Parathyroid adenoma (tissue), 2 donors: ENCODE data around the gene GOLGA6L9.
"Not testable (repeated sequence)": the region's sequence is repeated elsewhere in the genome, so short reads cannot be mapped to it uniquely, and the experiment has no call there.

Experiments used
- H2AFZ ChIP-seq: fragments of 300-600 bp; sonication (generic); one replicate; pipeline ENCODE4 v1.7.0; 2017; ENCODE audit warnings: antibody characterized with exemption, mild to moderate bottlenecking
- H3K27ac ChIP-seq: fragments of 300-600 bp; sonication (generic); one replicate; pipeline ENCODE4 v1.7.0; 2017
- H3K27me3 ChIP-seq: fragments of 300-600 bp; sonication (generic); one replicate; pipeline ENCODE4 v1.7.0; 2017; ENCODE audit warnings: low read length; ENCODE audit not compliant: control insufficient read depth, insufficient read depth
- H3K36me3 ChIP-seq: fragments of 300-600 bp; sonication (generic); one replicate; pipeline ENCODE4 v1.7.0; 2017; ENCODE audit warnings: low read length; ENCODE audit not compliant: control insufficient read depth, insufficient read depth
- H3K4me1 ChIP-seq: fragments of 300-600 bp; sonication (generic); one replicate; pipeline ENCODE4 v1.7.0; 2017; ENCODE audit warnings: control low read depth
- H3K4me2 ChIP-seq: fragments of 300-600 bp; sonication (generic); one replicate; pipeline ENCODE4 v1.7.0; 2017; ENCODE audit warnings: low read length
- H3K4me3 ChIP-seq: fragments of 300-600 bp; sonication (generic); one replicate; pipeline ENCODE4 v1.7.0; 2017; ENCODE audit warnings: low read depth, low read length
- H3K79me2 ChIP-seq: fragments of 300-600 bp; sonication (generic); one replicate; pipeline ENCODE4 v1.7.0; 2017; ENCODE audit warnings: control low read depth
- H3K9ac ChIP-seq: fragments of 300-600 bp; sonication (generic); one replicate; pipeline ENCODE4 v1.7.0; 2017; ENCODE audit warnings: mild to moderate bottlenecking
- H3K9me3 ChIP-seq: fragments of 300-600 bp; sonication (generic); one replicate; pipeline ENCODE4 v1.7.0; 2017; ENCODE audit warnings: low read length; ENCODE audit not compliant: control insufficient read depth
- donor health status: primary hyperparathyroidism.

GOLGA6L9 gene

DNA sequence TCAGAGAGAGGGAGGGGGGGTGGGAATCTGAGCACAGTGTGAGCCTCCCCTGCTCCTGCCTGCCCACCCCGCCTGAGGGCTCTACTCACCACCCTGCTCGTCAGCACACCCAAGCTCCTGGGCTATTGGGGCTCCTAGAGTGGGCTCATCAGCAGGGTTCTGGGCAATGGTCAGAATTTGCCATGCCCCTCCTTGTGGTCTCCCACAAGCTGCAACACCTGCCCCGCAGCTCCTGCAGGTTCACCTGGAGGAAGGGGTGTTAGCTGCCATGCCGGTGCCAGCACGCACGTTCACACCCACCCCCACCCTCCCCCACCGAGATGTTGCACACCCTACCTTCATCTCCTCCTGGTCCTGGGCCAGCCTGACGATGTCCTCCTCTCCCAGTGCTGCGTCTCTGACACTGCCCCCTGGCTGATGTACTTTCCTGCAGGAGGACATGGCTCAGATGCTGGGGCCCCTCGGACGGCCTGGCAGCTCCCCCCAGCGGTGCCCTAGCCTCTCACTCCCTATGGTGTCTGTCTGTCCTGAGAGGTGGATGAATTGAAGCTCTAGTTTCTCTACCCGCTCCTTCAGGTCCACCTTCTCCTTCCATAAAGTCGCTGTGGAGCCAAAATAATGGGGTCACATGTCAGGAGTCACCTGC, 47.2 kb downstream of the GOLGA6L9 start:
- H3K27ac ChIP-seq, H3K9me3 ChIP-seq: not testable (repeated sequence)

DNA sequence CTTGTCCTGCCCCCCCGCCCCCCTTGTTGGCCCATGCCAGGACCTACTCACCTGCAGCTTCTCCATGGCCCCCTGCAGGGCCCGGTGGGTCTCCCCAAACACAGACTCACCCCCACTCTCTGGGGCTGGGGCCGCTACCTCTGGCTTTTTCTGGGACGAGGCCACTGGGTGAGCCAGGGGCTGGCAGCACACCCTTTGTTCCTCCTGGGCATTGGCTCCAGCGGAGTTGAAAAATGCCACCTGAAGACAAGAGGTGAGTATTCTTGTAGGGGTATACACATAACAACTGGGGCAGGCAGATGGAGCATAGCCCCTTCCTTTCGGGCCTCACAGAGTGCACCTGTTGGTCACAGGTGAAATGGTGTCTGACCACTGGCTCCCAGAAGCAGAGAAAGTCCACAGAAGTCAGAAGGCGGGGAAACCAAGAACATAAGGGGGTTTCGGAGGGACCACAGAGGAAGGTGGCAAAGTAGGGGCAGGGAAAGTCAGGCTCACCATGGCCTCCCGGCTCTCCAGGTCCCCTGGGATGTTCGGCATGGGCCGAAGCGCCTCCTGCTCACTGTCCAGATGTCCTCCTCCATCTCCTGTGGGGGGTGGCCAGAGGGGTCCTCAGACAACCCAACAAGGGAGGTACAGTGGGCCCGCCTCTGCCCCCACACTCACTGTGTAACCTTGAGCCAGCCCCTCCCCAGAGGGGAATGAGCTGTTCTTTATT, 47.9 kb downstream of the GOLGA6L9 start:
- H3K36me3 ChIP-seq, H3K4me1 ChIP-seq, H3K9me3 ChIP-seq, H3K27me3 ChIP-seq, H3K4me2 ChIP-seq, H2AFZ ChIP-seq, H3K9ac ChIP-seq, H3K4me3 ChIP-seq, H3K79me2 ChIP-seq, H3K27ac ChIP-seq: not testable (repeated sequence)

More for the DNA sequence above, 47.2 kb downstream of the GOLGA6L9 start:
- not testable (repeated sequence) for H3K9ac ChIP-seq, H2AFZ ChIP-seq, H3K4me1 ChIP-seq, H3K27me3 ChIP-seq, H3K36me3 ChIP-seq, H3K79me2 ChIP-seq, H3K4me3 ChIP-seq, H3K4me2 ChIP-seq
